Mucosa of rectum (tissue), 2 donors: ENCODE measurements around the gene DENND6B.
A peak's percentile ranks its signal among the peaks of the same experiment; 100 is the strongest.

Source experiments
- H3K27ac ChIP-seq, 2 donors: one replicate each; pipeline ENCODE4 v1.7.0; 2013; ENCODE audit warnings: inconsistent platforms in 2 of 2, low read depth in 2 of 2, low read length in 2 of 2
- H3K27me3 ChIP-seq, 2 donors: one replicate each; pipeline ENCODE4 v1.7.0; 2013; ENCODE audit warnings: low read length in 2 of 2; ENCODE audit not compliant: control insufficient read depth in 2 of 2, insufficient read depth in 2 of 2
- H3K36me3 ChIP-seq, 2 donors: one replicate each; pipeline ENCODE4 v1.7.0; 2013; ENCODE audit warnings: low read length in 2 of 2; ENCODE audit not compliant: control insufficient read depth in 2 of 2, insufficient read depth in 2 of 2
- H3K4me1 ChIP-seq, 2 donors: one replicate each; pipeline ENCODE4 v1.7.0; 2013; ENCODE audit warnings: low read length in 2 of 2, mild to moderate bottlenecking in 1 of 2; ENCODE audit not compliant: control insufficient read depth in 2 of 2, insufficient read depth in 2 of 2
- H3K4me3 ChIP-seq, 2 donors: one replicate each; pipeline ENCODE4 v1.7.0; 2013; ENCODE audit warnings: low read length in 2 of 2
- H3K9ac ChIP-seq, 2 donors: one replicate each; pipeline ENCODE4 v1.7.0; 2013; ENCODE audit warnings: low read length in 2 of 2, low read depth in 1 of 2, mild to moderate bottlenecking in 1 of 2
- H3K9me3 ChIP-seq, 2 donors: one replicate each; pipeline ENCODE4 v1.7.0; 2013; ENCODE audit warnings: low read length in 2 of 2; ENCODE audit not compliant: control insufficient read depth in 2 of 2
- donor health status: healthy.
- donor health status: Normal muscosa, but diverticular disease.

DENND6B gene

GRCh38 chr22:50298937-50299784, 27.7 kb downstream of the DENND6B start:
- H3K9ac ChIP-seq: peak overlapping the region in 1 of 2 donors; percentile 62
- peak overlapping the region; percentile 48 to 82 for H3K27ac ChIP-seq
- peaks cover 0 to 4% of the 10 kb centered on the region in 2 donors for H3K36me3 ChIP-seq
- peaks cover 58 to 78% of the 10 kb centered on the region in 2 donors for H3K4me1 ChIP-seq
- H3K9me3 ChIP-seq: no peaks in the 10 kb centered on the region
- H3K4me3 ChIP-seq: peak overlapping the region; percentile 26 to 52
- H3K27me3 ChIP-seq: no peaks in the 10 kb centered on the region

- Histone ChIP-seq H3K27ac (no peak overlapping the region), H3K9ac (no peak overlapping the region), H3K4me3 (no peak overlapping the region), H3K27me3 (no peaks in the 10 kb centered on the region), H3K36me3 (peaks cover 0 to 4% of the 10 kb centered on the region in 2 donors), H3K9me3 (no peaks in the 10 kb centered on the region), H3K4me1 (peaks cover 56 to 78% of the 10 kb centered on the region in 2 donors)
These were observed 28.6 kb downstream of the DENND6B start for GRCh38 chr22:50298266-50298637.

- Histone ChIP-seq H3K9me3 (no peaks in the 10 kb centered on the region), H3K4me1 (peaks cover 54 to 78% of the 10 kb centered on the region in 2 donors), H3K27me3 (no peaks in the 10 kb centered on the region), H3K4me3 (no peak overlapping the region), H3K36me3 (peaks cover 0 to 4% of the 10 kb centered on the region in 2 donors), H3K9ac (no peak overlapping the region), H3K27ac (peak overlapping the region in 1 of 2 donors; percentile 17)
These were observed 29.1 kb downstream of the DENND6B start for GRCh38 chr22:50297510-50298265.

GRCh38 chr22:50296658-50297490, 29.9 kb downstream of the DENND6B start:
- H3K4me1 ChIP-seq: peaks cover 49 to 75% of the 10 kb centered on the region in 2 donors
- no peaks in the 10 kb centered on the region for H3K27me3 ChIP-seq
- peak overlapping the region in 1 of 2 donors; percentile 38 for H3K9ac ChIP-seq
- H3K4me3 ChIP-seq: peak overlapping the region in 1 of 2 donors; percentile 16
- no peak overlapping the region for H3K27ac ChIP-seq
- H3K36me3 ChIP-seq: peaks cover 0 to 4% of the 10 kb centered on the region in 2 donors
- no peaks in the 10 kb centered on the region for H3K9me3 ChIP-seq

- Histone ChIP-seq H3K27ac (peak overlapping the region; percentile 94 to 95), H3K9ac (peak overlapping the region; percentile 63 to 71), H3K4me1 (peaks cover 34 to 57% of the 10 kb centered on the region in 2 donors), H3K4me3 (peak overlapping the region; percentile 31 to 56), H3K9me3 (no peaks in the 10 kb centered on the region), H3K27me3 (no peaks in the 10 kb centered on the region), H3K36me3 (peaks cover 11 to 23% of the 10 kb centered on the region in 2 donors)
These were observed 32.5 kb downstream of the DENND6B start for GRCh38 chr22:50294319-50294656.

- H3K9me3 ChIP-seq: no peaks in the 10 kb centered on the region
- peak overlapping the region; percentile 31 to 56 for H3K4me3 ChIP-seq
- peaks cover 17 to 29% of the 10 kb centered on the region in 2 donors for H3K36me3 ChIP-seq
- H3K27ac ChIP-seq: peak overlapping the region; percentile 94 to 95
- H3K4me1 ChIP-seq: peaks cover 31 to 52% of the 10 kb centered on the region in 2 donors
- no peaks in the 10 kb centered on the region for H3K27me3 ChIP-seq
- peak overlapping the region; percentile 63 to 71 for H3K9ac ChIP-seq
These were observed 33.1 kb downstream of the DENND6B start for GRCh38 chr22:50293441-50294318.

- H3K4me3 ChIP-seq: peak overlapping the region; percentile 40 to 48
- H3K36me3 ChIP-seq: peaks cover 25 to 34% of the 10 kb centered on the region in 2 donors
- H3K9ac ChIP-seq: peak overlapping the region in 1 of 2 donors; percentile 71
These were observed 34.0 kb downstream of the DENND6B start for GRCh38 chr22:50292643-50293440.

GRCh38 chr22:50289942-50290630, 36.7 kb downstream of the DENND6B start:
- Histone ChIP-seq H3K27me3 (no peaks in the 10 kb centered on the region), H3K4me3 (no peak overlapping the region), H3K36me3 (peaks cover 44 to 47% of the 10 kb centered on the region in 2 donors), H3K9ac (no peak overlapping the region), H3K27ac (no peak overlapping the region), H3K9me3 (no peaks in the 10 kb centered on the region), H3K4me1 (peaks cover 21 to 29% of the 10 kb centered on the region in 2 donors)

More at GRCh38 chr22:50292643-50293440, 34.0 kb downstream of the DENND6B start:
- Histone ChIP-seq H3K27me3 (no peaks in the 10 kb centered on the region), H3K4me1 (peaks cover 31 to 44% of the 10 kb centered on the region in 2 donors), H3K9me3 (no peaks in the 10 kb centered on the region), H3K27ac (peak overlapping the region; percentile 94 to 95)
